ENCODE measurements around the gene EHMT1.
A peak's percentile ranks its signal among the peaks of the same experiment; 100 is the strongest.

EHMT1 gene

DNA sequence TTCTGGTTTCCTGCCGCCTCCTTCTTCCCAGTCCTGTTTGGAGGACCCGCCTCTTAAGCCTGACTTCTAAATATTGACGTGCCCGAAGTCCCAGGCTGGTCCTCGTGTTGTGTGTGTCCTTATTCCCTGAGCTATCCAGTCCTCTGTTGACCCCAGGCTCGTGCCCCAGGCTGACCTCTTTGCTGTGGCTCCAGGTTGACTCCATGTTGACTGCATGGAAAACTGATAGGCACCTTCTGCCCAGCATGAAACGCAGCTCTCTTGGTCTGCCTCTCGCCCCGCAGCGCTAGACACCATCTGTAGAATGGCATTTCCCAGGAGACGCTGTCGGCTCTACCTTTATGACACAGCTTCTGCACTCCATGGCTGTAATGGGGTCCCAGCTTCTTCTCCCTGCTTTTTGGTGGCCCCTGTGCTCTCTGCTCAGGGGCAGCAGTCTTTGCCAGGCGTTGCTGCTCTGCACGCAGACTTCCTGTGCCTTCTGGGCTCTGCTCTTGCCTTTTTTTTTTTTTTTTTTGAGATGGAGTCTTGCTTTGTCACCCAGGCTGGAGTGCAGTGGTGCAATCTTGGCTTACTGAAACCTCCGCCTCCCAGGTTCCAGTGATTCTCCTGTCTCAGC, 28.4 kb downstream of the EHMT1 start:
- peak in 2 of 3 donors; percentile 18 to 36 for DNase-seq

DNA sequence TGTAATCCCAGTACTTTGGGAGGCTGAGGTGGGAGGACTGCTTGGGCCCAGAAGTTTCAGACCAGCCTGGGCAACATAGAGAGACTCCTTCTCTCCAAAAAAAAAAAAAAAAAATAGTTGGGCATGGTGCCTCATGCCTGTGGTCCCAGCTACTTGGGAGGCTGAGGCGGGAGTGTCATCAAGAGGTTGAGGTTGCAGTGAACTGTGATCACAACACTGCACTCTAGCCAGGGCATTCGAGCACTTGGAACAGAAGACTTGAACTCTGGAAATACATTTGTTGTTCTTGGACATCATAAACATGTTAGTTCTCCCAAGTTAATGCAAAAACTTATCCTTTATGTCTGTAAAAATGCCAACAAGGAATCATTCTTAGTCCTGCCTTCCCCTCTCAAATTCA, 29.6 kb downstream of the EHMT1 start:
- no peak for DNase-seq

DNA sequence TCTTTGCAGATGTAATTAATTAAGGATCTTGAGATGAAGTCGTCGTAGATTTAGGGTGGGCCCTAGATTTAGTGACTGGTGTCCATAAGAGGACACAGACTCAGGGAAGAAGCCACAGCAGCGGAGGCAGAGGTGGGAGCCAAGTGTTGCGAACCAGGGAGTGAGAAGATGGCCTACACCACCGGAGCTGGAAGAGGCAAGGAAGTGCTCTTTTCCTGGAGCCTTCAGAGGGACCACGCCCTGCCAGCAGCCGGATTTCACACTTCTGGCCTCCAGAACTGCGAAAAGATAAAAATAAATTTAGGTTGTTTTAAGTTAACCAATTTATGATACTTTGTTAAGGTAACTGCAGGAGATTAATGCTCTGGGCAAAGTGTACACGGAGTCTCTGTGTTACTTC, 30.7 kb downstream of the EHMT1 start:
- no peak for DNase-seq

DNA sequence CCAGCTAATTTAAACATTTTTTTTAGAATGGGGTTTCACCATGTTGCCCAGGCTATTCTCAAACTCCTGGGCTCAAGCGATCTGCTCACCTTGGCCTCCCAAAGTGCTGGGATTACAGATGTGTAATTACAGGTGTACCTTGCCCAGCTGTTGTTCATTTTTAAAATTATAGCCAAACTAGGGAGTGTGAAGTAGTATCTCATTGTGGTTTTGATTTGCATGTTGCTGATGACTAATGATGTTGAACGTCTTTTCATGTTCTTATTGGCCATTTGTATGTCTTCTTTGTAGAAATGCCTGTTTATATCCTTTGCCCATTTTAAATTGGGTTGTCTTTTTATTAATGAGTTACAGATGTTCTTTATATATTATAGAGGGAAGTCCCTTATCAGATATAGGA, 31.5 kb downstream of the EHMT1 start:
- DNase-seq: no peak

DNA sequence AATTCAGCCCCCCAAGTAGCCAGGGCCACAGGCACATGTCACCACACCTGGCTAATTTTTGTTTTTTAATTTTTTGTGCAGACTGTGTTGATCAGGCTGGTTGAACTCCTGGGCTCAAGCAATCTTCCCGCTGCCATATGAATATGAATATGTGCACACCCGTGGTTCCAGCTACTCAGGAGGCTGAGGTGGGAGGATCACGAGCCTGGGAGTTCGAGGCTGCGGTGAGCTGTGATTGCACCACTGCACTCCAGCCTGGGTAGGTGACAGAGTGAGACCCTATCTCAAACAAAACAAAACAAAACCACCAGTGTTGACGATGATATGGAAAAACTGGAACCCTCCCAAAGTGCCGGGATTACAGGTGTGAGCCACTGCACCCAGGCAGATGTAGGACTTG, 32.0 kb downstream of the EHMT1 start:
- DNase-seq: no peak

DNA sequence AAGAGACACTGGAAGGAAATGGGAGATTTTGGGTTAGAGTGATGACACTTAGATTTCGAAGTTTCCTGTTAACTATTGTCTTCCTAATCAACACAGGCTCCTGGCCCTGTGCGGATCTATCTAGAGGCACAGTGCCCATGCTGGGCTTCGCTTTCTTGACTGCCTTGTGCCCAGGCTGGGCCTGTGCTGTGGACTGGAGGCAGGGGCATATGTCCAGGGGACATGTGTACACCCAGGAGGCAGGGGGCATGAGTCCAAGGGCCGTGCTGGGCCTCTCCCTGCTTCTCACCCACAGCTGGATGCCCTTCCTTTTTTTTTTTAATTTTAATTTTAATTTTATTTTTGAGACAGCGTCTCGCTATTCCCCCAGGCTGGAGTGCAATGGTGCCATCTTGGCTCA, 37.6 kb downstream of the EHMT1 start:
- no peak for DNase-seq

DNA sequence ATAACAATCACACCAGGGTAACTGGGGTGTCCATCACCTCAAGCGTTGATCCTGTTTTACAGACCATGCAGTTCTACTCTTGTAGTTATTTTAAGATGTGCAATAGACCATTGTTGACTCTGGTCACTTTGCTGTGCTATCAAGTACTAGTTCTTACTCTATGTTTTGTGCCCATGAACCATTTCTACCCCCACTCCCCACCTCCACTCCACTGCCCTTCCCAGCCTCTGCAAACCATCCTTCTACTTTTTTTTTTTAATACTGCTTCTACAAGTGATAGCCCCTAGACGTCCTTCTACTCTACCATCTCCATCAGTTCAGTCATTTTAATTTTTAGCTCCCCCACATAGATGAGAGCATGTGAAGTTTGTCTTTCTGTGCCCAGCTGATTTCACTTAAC, 38.8 kb downstream of the EHMT1 start:
- no peak for DNase-seq

DNA sequence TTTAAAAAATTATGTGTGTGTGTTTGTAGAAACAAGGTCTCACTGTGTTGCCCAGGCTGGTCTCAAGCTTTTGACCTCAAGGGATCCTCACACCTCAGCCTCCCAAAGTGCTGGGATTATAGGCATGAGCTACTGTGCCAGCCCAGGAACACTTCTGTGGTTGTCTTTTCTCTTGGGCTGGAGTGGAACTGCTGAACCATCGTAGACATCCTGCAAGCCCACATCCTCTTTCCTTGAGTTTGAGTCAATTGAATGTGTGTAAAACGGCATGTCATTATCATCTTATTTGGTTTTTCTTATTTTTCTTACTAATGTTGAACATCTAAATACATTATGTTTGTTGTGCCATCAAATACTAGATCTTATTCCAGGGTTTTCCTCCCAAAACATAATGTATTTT, 40.0 kb downstream of the EHMT1 start:
- DNase-seq: no peak

DNA sequence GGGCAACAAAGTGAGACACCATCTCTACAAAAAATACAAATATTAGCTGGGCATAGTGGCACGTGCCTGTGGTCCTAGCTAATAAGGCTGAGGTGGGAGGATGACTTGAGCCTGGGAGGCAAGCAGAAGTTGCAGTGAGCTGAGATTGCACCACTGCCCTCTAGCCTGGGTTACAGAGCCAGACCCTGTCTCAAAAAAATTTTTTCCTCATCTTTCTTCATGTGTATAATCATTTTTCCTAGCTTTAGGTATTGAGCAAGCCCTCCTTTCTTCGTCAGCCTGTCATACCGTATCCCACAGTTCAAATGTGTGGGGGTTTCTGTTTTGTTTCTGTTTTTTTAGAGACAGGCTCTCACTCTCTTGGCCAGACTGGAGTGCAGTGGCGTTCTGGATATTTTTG, 41.3 kb downstream of the EHMT1 start:
- peak; percentile 37 to 70 (median 38) for DNase-seq

DNA sequence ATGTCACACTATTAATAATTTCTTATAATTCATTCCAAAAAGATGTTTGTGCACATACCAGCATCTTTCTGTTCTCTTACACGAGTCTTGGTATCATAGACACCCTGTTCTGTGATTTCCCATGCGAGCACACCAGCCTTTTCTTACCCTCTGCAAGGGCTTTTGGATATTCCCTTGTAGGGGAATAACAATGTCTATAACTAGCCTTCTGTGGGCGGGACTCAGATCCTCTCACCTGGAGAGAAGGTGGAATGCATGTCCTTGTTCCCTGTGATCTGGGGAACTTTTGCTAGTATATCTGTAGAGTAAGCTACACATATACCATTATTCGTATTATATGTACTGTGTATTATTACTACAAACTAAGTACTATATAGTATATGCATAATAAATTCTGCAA, 44.8 kb downstream of the EHMT1 start:
- DNase-seq: no peak

DNA sequence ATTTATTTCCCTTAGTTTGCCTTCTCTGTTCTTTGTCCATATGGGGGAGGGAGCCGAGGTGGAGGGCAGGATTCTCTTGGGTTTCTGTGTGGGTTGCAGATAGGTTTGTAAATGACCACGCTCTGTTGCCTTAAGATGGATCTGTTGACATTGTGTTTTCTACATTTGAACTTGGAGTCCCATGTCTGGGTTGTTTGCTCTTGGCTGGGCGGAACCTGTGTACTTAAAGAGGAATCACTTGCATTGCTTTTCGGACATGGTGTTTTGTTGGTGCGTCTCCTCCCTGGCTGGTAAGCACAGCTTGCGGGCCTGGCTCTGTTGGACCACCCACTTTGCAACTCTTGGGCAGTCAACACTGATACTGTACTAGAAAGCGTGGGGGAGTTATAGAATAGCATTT, 45.9 kb downstream of the EHMT1 start:
- no peak for DNase-seq

DNA sequence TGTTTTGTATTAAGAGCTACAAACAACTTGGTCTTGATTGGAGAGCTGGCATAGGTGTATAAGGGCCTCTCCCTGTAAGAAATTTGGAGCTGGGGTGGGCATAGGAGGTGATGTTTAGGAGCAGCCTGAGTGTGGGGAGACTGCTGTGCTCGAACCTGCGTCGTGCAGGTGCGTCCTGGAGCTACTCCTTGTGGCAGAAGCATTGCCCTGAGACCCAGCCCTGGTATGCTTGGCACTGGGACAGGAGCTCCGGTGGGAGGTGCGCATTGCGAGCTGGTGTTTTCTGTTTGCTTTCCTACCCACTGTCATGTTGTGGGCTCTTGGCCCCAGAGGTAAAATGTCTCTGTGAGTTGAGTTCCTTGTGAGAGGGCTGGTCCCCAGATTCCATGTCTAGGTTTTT, 46.4 kb downstream of the EHMT1 start:
- no peak for DNase-seq

DNA sequence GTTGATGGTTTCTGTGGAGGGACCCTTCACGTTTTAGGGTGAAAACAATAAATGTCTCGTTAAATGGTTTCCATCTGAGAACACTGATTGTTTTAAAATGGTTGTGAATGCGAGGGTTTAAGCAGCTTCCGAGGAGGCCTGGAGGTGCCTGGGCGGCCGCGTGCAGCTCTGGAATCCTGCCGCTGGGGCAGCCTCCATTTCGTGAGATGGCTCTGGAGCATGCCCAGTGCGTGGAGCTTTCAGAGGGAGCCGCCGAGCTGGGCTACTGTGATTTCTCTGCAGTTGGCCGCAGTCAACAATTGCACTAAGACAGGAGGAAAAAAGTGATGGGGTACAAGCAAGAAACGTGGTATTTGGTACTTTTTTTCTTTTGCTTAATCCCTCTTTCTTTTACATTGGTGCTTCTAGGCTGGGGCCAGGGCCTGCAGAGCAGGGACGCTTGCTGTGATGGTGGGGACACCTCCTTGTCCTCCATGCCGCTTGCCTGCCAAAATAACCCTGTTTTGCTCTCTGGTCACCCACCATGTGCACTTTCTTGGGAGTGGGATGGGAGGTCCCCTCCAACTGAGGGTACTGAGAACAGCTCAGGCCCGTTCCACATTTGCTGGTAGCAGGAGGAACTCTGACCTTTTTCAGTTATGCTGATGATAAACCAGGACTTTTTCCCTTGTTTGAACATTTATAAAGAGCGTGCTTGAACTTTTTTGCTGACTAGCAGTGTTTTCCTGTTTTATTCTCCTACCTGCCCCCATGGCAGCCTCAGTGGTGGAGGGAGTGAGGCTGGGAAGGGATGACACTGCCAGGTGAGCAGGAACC, 47.1 kb downstream of the EHMT1 start:
- no peak for DNase-seq

DNA sequence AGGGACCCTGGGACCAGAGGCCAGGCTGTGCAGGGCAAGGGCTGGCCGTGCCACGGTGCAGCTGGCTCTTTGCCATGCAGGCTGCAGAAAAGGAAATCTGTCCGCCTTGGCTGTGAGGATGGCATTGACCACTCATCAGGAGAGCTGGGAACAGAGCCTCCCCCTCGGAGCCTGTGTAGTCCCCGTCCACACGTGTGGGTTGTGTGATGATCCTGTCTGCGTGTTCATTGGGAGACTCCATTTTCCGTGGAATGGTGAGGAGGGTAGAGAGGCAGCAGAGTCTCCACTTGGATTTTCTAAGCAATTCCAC, 47.7 kb downstream of the EHMT1 start:
- no peak for DNase-seq

DNA sequence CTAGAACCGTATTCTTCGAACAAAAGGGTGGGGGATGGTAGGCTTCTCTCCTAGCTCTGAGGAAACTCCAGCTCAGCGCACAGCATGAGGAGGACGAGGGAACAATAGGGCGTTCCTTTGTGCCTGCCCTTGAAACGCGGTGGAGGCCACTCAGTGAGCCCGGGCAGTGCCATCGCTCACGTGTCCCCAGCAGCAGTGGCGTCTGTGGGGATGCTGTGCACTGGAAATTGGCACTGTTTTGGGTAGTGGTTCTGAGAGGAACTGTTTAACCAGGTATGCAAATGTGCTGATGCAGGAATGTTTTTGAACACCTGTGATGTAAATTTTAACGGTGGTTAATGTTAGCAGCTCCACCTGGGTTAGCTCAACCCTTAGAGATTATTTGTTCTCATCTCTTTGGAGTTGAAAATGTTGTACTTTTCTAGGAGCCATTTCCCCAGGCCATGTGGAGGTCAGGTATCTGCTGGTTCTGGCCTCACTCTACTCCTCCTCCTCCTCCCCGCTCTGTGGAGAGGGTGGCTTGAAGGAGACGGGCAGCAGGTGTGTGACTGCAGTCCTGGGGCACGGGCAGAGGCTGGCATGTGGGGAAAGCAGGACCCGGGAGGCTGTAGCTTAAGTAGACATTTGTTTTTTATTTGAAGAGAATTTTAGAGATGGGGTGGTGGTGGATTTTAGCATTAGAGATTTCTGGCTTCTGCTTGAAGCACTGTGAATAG, 48.3 kb downstream of the EHMT1 start:
- DNase-seq: no peak

DNA sequence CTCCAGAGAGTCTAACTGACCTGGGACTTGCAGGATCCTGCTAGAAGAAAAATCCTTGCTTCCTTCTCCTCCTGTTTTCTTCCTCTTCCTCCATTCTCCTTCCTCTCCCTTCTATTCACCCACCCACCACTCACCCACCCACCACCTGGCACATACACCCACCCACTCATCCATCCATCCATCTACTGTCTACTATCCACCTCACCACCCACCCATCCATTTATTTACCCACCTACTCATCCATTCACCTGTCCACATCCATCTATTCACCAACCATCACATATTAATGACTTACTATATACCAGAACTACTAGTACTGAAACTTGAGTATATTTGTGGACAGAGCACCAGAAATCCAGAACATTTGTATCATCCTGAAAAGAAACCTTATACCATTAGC, 49.4 kb downstream of the EHMT1 start:
- no peak for DNase-seq

DNA sequence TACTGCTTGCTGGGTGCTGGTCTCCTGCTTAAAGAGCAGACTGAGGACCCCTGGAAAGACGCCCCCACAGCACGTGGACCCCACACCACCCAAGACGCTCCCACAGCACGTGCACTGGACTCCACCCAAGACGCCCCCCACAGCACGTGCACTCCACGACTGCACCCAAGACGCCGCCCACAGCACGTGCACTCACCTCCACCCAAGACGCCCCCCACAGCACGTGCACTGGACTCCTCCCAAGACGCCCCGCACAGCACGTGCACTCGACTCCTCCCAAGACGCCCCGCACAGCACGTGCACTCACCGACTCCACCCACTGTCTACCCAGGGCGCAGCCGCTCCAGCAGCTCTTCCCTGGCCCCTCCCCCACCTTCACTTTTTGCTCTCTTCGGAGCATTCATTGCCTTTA, 50.5 kb downstream of the EHMT1 start:
- no peak for DNase-seq

DNA sequence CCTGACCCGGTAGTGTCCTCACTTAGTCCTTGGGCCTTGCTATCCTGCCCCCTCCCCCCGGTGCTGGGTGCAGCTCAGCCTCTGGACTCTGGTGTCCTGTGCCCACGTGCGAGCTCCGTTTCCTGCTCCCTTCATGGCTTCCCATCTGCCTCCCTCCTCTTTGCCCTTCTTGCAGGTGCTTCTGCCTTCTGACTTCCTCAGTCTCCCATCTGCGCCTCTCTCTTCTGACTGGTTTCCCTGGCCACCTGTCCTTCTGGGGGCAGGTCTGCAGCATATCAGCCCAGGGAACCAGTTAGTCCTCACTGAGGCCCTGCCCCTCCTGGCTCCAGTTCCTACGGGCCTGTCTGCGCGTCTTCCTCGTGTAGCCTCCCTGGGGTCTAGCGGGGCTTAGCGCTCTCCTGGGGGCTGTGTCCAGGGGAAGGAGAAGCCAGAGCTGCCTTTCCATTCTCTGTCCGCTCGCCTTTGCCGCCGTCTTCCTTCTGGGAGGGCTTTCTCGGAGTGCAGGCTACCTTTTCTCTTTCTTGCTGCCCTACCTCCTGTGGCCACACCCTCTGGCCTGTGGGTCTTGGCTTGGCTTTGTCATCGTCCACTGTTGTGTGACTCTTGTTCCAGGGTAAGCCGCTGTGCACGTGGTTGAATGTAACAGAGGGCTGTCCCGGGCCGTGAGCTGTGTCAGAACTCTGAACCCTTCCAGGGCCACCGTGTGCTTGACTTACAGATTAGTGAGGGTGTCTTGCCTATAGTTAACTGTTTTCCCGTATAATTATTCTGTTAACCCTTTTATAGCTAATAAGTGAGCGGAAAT, 51.8 kb downstream of the EHMT1 start:
- peak; percentile 62 to 66 (median 65) for DNase-seq

DNA sequence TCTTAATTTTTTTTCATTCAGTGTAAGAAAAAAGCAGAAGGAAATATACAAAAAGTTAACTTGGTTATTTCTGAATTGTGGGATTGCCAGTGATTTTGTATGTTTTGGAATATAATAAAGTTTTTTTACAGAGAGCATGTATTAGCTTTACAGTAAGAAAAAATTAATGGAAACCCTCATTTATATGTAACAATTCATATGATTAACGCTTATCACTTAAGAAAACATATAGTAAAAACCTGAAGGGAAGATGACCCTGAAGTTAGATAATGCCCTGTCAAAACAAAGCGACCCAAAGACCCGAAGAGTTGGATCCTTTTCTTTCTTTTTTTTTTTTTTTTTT, 52.4 kb downstream of the EHMT1 start:
- DNase-seq: no peak

DNA sequence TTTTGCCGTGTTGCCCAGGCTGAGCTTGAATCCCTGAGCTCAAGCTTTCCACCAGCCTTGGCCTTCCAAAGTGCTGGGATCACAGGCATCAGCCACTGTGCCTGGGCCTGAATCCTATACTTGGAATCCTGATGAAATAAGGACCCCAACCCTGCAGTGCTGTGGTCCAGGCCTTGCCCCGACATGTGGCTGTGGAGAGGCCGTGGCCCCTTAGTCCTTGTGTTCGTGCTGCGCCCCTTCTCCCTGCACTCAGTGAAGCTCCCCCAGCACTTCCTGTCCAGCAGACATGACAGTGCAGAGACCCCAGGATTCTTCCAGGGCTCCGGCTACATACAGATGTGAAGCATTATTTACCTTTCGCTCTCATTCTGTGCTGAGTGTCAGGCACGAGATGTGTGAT, 52.9 kb downstream of the EHMT1 start:
- no peak for DNase-seq

DNA sequence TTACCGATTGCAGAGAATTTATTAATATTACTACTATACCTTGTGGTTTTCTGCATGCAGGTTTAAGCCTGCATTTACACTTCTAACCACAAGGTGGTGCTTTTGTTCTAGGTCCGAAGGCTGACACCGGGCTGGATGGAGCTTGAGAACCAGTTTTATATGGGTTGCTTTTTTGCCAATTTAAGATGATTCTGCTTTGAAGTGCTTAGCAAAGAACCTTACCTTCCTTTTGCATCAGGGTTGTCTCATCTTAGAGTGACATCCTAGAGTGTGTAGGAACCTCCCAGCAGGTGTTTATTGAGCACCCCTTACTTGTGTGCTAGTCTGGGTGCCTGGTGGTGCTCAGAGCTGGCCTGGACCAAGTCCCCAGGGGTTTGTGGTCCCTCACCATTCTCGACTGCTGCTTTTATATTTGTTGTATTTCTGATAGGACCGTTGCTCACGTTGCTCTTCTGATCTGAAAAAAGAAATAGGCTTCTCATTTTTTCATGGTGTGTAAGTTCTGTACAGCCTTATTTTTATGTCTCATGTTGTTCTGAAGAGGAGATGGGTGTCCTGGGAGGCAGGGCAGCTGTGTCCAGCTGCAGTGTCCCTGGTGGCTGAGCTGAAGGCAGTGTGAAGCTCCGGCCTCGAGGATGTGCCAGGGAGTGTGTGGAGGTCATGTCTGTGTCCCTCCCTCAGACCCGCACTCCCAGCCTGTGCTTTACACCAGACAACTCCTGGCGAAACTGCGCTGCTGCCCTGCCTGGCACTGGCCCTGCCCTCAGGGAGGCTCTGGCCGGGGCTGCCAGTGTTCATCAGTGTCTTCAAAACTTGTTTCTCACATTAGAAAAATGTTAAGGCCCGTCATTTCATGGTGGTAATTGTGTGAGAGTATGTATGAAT, 54.3 kb downstream of the EHMT1 start:
- peak; percentile 71 to 81 (median 72) for DNase-seq

DNA sequence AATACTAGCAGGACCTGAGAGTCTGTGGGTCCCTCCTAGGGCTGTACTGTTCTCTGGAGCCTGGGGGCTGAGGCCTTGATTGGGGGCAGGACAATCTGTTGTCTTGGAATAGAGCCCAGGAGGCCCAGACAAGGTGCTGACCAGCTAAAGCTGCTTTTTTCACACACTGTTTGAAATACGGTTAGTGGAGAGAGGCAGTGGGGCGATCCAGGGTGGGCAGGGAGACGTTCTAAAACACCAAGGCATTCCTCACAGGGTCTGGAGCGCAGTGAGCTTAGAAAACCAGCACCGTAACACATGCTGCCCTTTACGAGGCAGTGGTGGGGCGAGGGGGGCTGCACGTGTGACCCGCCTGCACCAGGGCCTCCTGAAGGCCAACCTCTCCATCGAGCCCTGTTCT, 55.1 kb downstream of the EHMT1 start:
- no peak for DNase-seq
